GM21737 (cell line): Measurements from ENCODE around the gene KCNN1.

ENCODE experiments used
- ATAC-seq: cut with Tn5 transposase; IDR thresholded peaks from one replicate; pipeline ENCODE4 v1.9.1; 2021; ENCODE audit warnings: mild to moderate bottlenecking, moderate library complexity; ENCODE audit not compliant: unreplicated experiment

The KCNN1 gene

GRCh38 chr19:17946965-17947784 lies 19.7 kb upstream of the KCNN1 start:
- ATAC-seq = peak; percentile 22

- peak; percentile 45 for ATAC-seq
These were observed 18.9 kb upstream of the KCNN1 start for GRCh38 chr19:17947815-17948513.

DNA sequence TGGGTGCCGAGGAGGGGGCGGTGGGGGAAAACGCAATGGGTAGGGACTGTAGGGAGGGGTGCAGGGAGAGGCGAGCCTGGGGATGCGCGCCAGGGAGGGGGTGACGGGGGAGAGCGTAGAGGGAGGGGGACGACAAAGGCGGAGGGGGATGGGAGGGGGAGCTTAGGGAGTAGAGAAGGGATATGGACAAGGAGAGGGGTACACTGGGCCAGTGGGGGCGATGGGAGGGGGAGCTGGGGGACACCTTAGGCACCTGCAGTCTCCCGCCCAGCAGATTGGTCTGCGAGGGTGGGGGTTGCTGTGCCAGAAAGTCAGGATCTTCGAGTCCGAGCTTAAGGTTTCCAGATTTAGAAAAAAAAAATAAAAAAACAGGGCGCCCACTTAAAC lies 18.4 kb upstream of the KCNN1 start:
- ATAC-seq = no peak

DNA sequence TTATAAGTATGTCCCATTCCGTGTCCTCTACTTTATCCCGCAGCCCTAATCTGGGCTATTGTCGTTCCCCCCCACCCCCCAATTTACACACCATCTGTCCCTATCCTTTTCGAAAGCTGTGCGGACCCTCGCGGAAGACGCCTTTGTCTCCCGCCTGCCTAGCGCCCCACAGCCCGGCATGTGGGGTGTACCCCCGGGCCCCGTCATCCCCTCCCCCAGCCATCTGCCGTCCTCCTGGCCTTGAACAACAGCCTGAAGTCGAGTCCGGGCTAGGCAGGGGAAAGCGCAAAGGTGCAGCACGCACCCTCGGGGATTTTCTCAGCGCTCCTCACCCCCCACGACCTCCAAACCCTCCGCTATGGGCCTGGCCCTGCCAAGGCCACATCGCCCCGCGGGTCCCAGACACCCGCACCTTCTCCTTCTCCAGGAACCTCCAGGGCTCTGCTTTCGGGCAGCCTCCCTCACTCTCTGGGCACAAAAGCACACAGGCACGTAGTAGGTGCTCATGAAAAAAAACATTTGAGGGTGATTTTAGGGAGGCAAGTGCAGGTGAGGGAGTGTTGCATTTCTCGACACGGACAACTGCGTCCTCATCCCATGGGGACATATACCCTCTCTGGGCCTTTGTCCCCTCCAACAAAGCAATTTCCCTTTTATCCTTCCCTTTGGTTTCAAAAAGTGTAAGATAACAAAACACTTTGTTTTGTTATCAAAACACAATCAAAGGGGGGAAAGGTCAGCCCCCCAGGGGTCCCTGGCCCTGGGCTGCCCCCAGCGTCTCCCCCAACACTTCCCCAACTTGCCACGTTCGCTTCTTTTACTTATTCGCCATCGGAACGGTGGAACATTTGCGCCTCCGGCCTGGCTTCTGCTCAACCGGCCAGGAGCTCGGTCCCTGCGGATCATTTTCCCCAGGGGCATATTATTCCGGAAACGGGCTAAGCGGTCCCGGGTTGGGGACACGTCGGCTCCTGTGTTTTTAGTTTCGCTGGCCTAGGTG lies 17.7 kb upstream of the KCNN1 start:
- ATAC-seq = no peak

GRCh38 chr19:17949956-17950309 lies 17.0 kb upstream of the KCNN1 start:
- no peak for ATAC-seq

DNA sequence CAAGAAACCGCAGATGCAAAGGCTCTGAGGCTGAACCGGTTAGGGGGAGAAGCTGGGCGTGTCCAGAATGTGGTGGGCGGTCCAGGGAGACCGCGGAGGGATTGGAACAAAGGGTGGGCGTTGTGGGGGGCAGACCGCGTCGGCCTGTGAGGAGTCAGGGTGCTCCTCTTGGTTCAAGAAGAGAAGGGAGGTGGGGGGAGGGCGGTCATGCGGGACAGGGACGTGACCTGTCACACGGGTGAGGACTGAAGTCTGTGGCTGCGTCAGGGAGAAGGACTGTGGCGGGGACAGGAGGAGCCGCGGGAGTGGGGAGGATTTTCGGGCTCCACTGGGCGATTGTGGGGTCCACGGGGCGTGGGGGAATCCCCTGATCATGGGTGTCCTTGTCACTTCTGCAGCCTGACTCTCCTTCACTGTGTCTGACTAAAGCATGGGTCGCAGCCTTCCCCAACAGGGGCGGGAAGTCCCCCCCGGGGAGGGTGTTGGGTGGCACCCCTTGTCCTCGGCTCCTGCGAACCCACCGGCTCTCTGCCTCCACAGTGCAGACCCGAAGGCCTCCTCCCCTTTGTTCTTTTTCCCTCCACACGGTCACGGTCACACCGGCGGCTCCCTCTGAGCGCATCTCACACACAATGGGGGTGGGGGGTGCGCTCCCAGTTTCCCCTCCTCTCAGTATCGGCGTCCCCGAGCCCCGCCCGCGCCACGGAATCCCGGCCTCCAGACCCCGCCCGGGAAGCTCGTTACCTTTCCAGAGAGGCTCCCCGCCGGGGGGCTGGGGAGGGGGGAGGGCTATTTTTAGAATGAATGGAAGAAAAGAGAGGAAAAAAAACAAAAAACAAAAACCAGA lies 16.4 kb upstream of the KCNN1 start:
- no peak for ATAC-seq

- ATAC-seq = no peak
These were observed 15.5 kb upstream of the KCNN1 start for GRCh38 chr19:17951157-17951989.

- ATAC-seq = no peak
These were observed 14.6 kb upstream of the KCNN1 start for GRCh38 chr19:17951990-17952976.

DNA sequence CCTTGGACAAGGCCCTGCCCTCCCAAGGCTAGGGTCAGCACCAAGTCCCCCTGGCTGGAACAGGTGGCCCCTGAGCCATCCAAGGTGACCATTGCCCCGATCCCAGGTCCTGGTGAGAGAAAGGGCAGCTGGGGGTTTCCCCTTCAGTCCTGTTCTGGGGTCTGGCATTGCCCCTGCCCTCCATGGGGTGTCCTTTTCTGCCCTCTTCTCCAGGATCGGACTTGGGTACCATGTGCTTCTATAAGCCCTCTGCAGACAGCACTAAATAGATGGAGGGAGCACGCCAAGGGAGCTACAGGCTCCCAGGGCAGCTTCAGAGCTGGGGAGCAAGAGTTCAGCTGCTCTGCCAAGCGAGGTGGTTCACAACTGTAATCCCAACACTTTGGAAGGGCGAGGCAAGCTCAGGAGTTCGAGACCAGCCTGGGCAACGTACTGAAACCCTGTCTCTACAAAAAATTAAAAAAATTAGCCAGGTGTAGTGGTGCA lies 13.5 kb upstream of the KCNN1 start:
- ATAC-seq = no peak

DNA sequence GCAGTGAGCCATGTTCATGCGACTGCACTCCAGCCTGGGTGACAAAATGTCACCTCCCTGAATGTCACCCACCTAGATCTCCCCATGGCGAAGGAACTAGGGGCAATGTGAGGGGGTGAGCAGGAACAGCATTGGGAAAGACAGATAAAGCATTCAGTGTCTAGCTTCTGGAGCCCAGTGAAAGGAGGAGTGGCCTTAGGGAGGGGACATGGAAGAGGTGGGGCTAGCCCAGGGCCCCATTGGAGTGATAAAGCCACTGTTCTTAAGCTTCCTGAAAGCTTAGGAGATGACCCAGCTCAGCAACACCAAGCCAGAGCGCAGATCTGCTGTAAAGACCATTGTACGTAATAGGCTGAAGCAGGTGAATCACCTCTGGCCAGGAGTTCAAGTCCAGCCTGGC lies 13.0 kb upstream of the KCNN1 start:
- ATAC-seq = no peak

DNA sequence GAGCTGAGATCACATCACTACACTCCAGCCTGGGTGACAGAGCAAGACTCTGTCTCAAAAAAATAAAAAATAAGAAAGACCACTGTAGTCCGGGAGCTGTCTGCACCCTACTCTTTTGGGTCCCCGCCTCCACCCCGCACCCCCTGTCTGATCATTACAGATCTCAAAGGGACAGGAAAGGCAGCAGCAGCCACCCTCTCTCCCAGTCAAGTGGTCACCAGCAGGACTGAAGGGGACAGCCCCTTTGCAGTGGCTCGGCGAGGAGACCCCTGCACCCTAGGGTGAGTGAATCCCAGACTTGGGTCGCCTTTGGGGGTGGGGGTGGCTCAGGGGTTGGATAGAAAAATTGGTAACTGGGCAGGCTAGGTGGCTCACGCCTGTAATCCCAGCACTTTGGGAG lies 12.5 kb upstream of the KCNN1 start:
- ATAC-seq = no peak

- no peak for ATAC-seq
These were observed 9.6 kb upstream of the KCNN1 start for GRCh38 chr19:17957149-17957849.

- no peak for ATAC-seq
These were observed 9.0 kb upstream of the KCNN1 start for GRCh38 chr19:17957885-17958284.

DNA sequence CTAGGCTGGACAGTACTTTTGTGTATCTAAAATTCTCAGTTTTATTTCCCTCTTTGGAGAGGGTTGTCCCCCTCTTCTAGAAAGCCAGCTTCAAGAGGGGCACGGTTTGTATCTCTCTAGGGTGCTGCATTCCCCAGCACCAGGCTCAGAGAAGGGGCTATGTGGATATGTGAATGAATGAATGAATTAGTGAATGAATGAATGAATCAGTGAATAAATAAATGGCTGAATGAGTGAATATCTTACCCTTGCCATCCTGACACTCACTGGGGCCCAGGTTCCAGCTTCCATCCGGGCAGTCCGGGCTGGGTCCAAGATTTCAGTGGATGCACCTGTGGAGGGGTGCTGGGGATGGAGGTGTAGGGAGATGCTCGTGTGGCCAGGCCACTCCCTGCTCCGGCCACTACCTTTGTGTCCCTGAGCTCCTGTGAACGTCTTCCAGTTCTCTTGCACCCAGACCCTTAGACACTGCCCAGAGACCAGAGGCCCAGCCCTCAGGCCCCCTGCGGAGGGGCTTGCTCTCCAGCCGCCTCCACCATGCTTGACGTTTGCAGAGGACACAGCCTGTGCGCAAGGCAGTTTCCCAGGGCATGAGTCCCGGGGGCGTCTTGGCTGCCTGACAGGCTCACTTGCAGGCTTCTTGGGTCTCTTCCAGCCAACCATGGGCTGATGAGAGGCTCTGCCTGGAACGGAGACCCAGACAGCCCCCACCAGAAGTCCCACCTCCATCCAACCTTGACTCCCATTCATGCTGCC lies 2.8 kb upstream of the KCNN1 start:
- ATAC-seq = no peak

- no peak for ATAC-seq
These were observed 1.4 kb upstream of the KCNN1 start for GRCh38 chr19:17965370-17966128.

DNA sequence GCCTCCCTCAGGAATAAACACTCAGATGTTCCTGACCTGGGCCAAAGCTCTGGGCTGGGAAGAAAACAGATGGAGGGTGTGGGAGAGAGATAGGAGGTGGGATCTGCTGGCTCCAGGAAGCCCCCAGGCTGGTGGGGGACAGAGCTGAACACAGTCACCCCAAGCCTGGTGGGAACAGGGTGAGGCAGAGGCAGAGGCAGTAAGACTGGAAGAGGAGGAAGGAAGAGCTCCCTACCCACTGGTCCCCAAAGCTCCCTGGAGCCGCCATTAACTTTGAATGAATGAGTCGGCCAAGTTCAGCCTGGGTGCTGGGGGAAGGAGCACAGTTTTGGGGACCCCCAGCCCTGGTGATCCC lies 801 bp upstream of the KCNN1 start:
- ATAC-seq = no peak
